Measurements from ENCODE around the gene CHCHD10.

DNA sequence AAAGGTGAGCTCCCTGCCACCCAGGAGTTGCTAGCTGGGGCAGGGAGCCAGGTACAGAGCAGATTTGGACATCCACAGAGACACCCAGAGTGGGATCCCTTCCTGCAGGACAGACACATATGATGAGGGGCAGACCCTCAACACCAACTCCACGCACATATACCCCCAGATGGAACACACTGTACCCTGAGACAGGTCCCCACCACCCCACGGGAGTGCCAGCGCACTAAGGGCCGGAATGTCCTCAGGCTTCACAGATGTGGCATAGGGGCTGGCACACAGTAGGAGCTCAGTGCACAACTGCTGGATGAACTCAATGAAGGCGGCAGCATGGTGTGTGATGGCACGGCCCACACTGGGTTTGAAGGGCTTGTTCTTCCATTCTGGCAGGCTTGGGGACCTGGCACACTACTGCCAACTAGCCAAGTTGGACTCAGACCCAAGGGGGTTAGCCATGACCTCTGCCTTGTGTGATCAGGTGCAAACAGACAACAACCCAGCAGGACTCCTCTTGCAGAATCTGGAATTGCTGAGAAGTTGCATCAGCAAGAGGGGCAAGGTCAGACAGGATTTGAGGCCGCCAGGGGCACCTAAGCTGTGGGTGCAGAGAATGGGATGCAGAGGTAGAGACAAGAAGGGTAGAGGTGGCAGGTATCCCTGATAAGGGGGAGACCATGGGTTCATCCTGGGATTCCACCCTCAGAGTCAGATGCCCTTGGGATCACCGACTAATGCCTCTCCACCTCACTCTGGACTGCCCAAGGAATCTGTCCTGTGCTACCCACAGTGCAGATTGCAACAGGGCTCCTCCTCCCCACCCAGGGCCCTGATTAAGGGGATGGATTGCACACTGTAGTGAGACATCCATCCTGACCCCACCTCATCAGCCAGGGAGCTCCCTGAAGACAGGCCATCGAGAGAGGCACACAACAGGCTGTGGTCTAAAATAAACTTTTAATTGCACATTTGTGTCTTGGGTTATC lies 2.6 kb downstream of the CHCHD10 start:
- no peak for TF ChIP-seq CTCF (IDR thresholded peaks at IDR 0.05; ENCODE audit: borderline replicate concordance, extremely low read depth, low read length, poor library complexity, severe bottlenecking)
- no peak for TF ChIP-seq EZH2 (IDR thresholded peaks at IDR 0.05; ENCODE audit: borderline replicate concordance, low read depth, low read length, severe bottlenecking)
